Measurements from ENCODE around the gene TNFRSF14. TPM values are rescaled to one million over a fixed set of nuclear protein-coding genes. Genes with fewer than 3 reads are reported as not detected.
A peak's percentile ranks its signal among the peaks of the same experiment; 100 is the strongest.

Gene TNFRSF14
- total RNA-seq, 2 donors from 2014 or later, result 25.9 to 58.3 TPM

DNA sequence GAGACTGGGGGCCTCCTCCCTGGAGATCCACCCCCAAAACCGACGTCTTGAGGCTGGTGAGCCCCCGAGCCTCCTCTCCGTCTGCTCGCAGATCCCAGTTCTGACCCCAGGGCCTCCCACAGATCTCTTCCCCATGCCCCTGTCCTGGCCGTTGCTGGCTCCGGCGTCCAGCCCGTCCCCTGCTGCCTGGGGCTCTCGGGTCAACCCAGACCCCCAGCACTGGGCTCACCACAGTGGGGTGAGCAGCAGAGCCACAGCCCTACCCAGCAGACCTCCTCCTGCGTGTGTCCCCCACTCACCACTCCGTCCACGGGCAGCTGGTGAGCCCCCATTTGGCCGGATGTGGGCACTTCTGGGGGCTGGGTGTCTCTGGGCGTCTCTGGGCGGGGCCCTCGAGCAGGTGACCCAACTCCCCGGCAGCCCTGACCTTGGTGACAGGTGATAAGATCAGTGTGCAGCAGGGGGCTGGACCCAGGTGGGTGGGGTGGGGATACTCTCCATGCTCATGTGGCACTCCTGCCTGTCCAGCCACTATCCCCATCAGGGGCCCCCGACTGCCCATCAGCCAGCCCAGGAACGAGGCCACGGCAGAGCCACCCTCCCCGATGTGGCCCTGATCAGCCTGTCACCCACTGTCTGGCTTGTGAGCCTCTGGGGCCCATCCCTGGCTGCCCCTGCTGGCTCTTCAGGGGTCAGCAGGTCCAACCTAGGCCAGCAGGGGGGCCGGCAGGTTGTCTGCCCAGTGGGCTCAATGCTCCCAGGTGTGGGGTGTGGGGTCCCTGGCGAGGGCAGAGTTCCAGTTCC lies 709 bp downstream of the TNFRSF14 start:
- TF ChIP-seq, protein P1, sequence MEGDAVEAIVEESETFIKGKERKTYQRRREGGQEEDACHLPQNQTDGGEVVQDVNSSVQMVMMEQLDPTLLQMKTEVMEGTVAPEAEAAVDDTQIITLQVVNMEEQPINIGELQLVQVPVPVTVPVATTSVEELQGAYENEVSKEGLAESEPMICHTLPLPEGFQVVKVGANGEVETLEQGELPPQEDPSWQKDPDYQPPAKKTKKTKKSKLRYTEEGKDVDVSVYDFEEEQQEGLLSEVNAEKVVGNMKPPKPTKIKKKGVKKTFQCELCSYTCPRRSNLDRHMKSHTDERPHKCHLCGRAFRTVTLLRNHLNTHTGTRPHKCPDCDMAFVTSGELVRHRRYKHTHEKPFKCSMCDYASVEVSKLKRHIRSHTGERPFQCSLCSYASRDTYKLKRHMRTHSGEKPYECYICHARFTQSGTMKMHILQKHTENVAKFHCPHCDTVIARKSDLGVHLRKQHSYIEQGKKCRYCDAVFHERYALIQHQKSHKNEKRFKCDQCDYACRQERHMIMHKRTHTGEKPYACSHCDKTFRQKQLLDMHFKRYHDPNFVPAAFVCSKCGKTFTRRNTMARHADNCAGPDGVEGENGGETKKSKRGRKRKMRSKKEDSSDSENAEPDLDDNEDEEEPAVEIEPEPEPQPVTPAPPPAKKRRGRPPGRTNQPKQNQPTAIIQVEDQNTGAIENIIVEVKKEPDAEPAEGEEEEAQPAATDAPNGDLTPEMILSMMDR (IDR thresholded peaks at IDR 0.05), result no peak
- no peak for TF ChIP-seq POLR2A (IDR thresholded peaks at IDR 0.05)
- peak overlapping the region; percentile 22 to 38 for H3K4me3 ChIP-seq
- H3K4me1 ChIP-seq, result peaks cover 31% of the 10 kb centered on the region
- peak; percentile 18 for ATAC-seq
- peak in 2 of 4 donors; percentile 33 to 48 for DNase-seq
- no peaks in the 10 kb centered on the region for H3K27me3 ChIP-seq
- WGBS, 2 donors, result 29 to 33% methylated on average over 17 to 24 of the region's 24 CpGs
- H3K36me3 ChIP-seq (replicated peaks in 1 of 2; ENCODE audit: insufficient read depth in 1 of 2, low read depth in 2 of 2), result no peaks in the 10 kb centered on the region
- H3K9me3 ChIP-seq, result no peaks in the 10 kb centered on the region
- H3K27ac ChIP-seq, result peak overlapping the region; percentile 4 to 85 (median 82)
- intact Hi-C loops (cut with DNase I), result no loop called here

DNA sequence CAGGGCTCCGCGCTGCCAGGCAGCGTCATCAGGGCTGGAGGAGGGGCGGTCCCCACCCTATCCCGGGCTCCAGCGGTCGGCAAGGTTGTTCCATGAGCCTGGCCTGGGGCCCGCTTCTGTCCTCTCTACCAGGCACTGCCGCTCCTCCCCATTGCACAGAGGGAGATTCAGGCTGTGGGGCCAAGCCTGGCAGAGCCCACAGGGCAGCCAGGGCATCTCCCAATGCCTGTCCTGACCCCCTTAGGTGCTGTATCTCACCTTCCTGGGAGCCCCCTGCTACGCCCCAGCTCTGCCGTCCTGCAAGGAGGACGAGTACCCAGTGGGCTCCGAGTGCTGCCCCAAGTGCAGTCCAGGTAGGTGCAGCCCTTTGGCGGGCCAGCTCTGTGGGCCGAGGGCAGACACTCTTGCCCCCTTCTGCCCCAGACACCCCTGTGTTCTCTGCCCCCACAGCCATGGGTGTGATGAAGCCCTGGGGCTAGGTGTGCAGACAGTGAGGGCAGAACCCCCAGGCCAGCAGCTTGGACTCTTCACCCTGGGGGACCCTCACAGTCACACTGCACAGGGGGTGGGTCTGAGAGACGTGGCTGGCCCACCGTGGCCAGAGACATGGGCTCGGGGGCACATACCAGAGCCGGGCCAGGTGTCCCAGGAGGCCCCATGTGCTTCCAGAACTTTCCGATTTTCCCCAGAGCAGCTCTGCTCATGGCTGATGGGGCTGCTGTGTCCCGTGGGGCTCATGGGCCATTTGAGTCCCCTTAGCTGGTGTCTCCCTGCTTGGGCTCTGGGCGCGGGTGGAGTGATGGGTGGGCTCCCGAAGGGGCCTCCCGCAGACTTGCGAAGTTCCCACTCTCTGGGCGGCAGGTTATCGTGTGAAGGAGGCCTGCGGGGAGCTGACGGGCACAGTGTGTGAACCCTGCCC lies 1.6 kb downstream of the TNFRSF14 start:
- H3K27me3 ChIP-seq, result no peaks in the 10 kb centered on the region
- TF ChIP-seq, protein P1 (IDR thresholded peaks at IDR 0.05), result no peak
- TF ChIP-seq POLR2A (IDR thresholded peaks at IDR 0.05), result no peak
- H3K36me3 ChIP-seq (replicated peaks in 1 of 2; ENCODE audit: insufficient read depth in 1 of 2, low read depth in 2 of 2), result no peaks in the 10 kb centered on the region
- intact Hi-C loops (cut with DNase I), result no loop called here
- H3K9me3 ChIP-seq, result no peaks in the 10 kb centered on the region
- H3K4me3 ChIP-seq, result no peak overlapping the region
- ATAC-seq (no peak), DNase-seq (no peak)
- 76 to 90% methylated on average over 4 to 26 of the region's 30 CpGs for WGBS, 2 donors
- peak overlapping the region in 3 of 4 donors; percentile 81 to 85 (median 83) for H3K27ac ChIP-seq
- H3K4me1 ChIP-seq, result peaks cover 31% of the 10 kb centered on the region

DNA sequence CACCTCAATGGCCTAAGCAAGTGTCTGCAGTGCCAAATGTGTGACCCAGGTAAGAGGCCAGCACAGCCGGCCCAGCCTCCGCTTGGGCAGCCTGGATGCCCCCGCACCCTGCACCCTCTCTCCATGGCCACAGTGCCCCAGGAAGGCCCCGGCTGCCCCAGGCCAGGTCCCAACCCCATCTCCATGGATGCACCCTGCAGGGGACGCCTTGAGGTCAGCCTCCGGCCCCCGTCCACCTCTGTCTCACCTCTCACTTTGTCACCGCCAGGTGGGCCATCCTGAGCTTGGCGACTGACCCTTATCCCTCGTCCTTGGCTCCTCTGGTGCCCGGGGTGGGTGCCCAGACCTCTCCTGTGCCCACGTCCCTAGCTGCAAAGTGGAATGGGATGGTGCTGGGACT lies 2.2 kb downstream of the TNFRSF14 start:
- no peaks in the 10 kb centered on the region for H3K36me3 ChIP-seq (replicated peaks in 1 of 2; ENCODE audit: insufficient read depth in 1 of 2, low read depth in 2 of 2)
- H3K4me1 ChIP-seq, result peaks cover 31% of the 10 kb centered on the region
- 89 to 100% methylated on average over 8 to 12 of the region's 12 CpGs for WGBS, 2 donors
- DNase-seq (no peak), ATAC-seq (no peak)
- H3K9me3 ChIP-seq, result no peaks in the 10 kb centered on the region
- intact Hi-C loops (cut with DNase I), result no loop called here
- no peaks in the 10 kb centered on the region for H3K27me3 ChIP-seq
- TF ChIP-seq, protein P1 (IDR thresholded peaks at IDR 0.05), result no peak
- H3K27ac ChIP-seq, result no peak overlapping the region
- no peak overlapping the region for H3K4me3 ChIP-seq

DNA sequence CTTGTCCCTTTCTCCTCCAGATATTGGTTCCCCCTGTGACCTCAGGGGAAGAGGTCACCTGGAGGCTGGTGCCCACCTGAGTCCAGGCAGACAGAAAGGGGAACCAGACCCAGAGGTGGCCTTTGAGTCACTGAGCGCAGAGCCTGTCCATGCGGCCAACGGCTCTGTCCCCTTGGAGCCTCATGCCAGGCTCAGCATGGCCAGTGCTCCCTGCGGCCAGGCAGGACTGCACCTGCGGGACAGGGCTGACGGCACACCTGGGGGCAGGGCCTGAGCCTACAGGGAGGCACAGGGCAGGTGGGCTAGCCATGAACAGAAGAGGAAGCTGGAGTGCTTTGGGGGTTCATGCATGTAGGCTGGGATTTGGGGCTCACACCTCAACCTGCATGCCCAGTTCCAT lies 2.7 kb downstream of the TNFRSF14 start:
- intact Hi-C loops (cut with DNase I), result no loop called here
- ATAC-seq (no peak), DNase-seq (no peak)
- Histone ChIP-seq H3K27me3 (no peaks in the 10 kb centered on the region), H3K27ac (no peak overlapping the region), H3K36me3 (replicated peaks in 1 of 2; ENCODE audit: insufficient read depth in 1 of 2, low read depth in 2 of 2) (no peaks in the 10 kb centered on the region), H3K4me3 (no peak overlapping the region), H3K4me1 (peaks cover 31% of the 10 kb centered on the region), H3K9me3 (no peaks in the 10 kb centered on the region)
- TF ChIP-seq POLR2A (IDR thresholded peaks at IDR 0.05), result no peak
- TF ChIP-seq, protein P1 (IDR thresholded peaks at IDR 0.05), result no peak
- 96% methylated on average over 6 of the region's 6 CpGs; no CpG with 5 or more reads in 1 of the 2 donors for WGBS, 2 donors

All from body of pancreas (tissue), 4 donors.